ENCODE data around the gene SAMD14.

DNA sequence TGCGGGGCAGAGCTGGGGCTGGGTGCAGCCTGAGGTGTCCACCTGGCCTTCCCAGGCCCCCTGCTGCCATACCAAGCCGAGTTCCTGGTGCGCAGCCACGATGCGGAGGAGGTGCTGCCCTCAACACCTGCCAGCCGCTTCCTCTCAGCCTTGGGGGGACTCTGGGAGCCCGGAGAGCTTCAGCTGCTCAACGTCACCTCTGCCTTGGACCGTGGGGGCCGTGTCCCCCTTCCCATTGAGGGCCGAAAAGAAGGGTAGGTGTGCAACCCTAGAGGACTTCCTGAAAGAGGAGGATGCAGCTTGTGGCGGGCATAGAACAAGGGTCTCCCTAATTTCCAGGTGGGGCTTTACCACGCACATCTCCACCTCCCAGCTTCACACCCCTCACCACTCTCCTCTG lies 38.4 kb upstream of the SAMD14 start:
- TF ChIP-seq, protein P1, sequence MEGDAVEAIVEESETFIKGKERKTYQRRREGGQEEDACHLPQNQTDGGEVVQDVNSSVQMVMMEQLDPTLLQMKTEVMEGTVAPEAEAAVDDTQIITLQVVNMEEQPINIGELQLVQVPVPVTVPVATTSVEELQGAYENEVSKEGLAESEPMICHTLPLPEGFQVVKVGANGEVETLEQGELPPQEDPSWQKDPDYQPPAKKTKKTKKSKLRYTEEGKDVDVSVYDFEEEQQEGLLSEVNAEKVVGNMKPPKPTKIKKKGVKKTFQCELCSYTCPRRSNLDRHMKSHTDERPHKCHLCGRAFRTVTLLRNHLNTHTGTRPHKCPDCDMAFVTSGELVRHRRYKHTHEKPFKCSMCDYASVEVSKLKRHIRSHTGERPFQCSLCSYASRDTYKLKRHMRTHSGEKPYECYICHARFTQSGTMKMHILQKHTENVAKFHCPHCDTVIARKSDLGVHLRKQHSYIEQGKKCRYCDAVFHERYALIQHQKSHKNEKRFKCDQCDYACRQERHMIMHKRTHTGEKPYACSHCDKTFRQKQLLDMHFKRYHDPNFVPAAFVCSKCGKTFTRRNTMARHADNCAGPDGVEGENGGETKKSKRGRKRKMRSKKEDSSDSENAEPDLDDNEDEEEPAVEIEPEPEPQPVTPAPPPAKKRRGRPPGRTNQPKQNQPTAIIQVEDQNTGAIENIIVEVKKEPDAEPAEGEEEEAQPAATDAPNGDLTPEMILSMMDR (conservative IDR thresholded peaks at IDR 0.05; ENCODE audit: low read depth, low read length): no peak
- TF ChIP-seq POLR2A (IDR thresholded peaks at IDR 0.05; ENCODE audit: low read depth, low read length): no peak
- no peak for TF ChIP-seq NFE2L2 (IDR thresholded peaks at IDR 0.05; ENCODE audit: low read depth, low read length)
- TF ChIP-seq RAD21 (IDR thresholded peaks at IDR 0.05; ENCODE audit: low read length): no peak
- no peak for TF ChIP-seq RFX5 (IDR thresholded peaks at IDR 0.05; ENCODE audit: low read depth, low read length)
- TF ChIP-seq, protein P2, sequence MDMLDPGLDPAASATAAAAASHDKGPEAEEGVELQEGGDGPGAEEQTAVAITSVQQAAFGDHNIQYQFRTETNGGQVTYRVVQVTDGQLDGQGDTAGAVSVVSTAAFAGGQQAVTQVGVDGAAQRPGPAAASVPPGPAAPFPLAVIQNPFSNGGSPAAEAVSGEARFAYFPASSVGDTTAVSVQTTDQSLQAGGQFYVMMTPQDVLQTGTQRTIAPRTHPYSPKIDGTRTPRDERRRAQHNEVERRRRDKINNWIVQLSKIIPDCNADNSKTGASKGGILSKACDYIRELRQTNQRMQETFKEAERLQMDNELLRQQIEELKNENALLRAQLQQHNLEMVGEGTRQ (IDR thresholded peaks at IDR 0.05; ENCODE audit: low read depth, low read length): no peak
- no peak for TF ChIP-seq CEBPB (IDR thresholded peaks at IDR 0.05; ENCODE audit: low read depth, low read length)
- no peak for TF ChIP-seq SMC3 (IDR thresholded peaks at IDR 0.05; ENCODE audit: low read depth, low read length)
- TF ChIP-seq RCOR1 (IDR thresholded peaks at IDR 0.05; ENCODE audit: insufficient replicate concordance, low read length): no peak
